GM10248 (cell line): ENCODE measurements around the gene GLI1.
"Not testable (repeated sequence)": the region's sequence is repeated elsewhere in the genome, so short reads cannot be mapped to it uniquely, and the experiment has no call there.

Experiments
- CTCF ChIA-PET: fragments of 300-600 bp; sonication (Branson Sonifier 250); formaldehyde crosslinking; extraction: SDS; loops from one replicate; lab custom pipeline; 2021; ENCODE audit warnings: antibody characterized with exemption; lab: Yijun Ruan, JAX
- POLR2A ChIA-PET: fragments of 350-650 bp; sonication (Branson Sonifier 250); formaldehyde crosslinking; extraction: SDS; loops from one replicate; lab custom pipeline; 2020; ENCODE audit warnings: antibody characterized with exemption; lab: Yijun Ruan, JAX
- DNase-seq: peaks from one replicate; pipeline ENCODE4 v3.0.0; 2012; ENCODE audit errors: extremely low spot score
- TF ChIP-seq, protein P1 (sequence below): IDR thresholded peaks from 2 replicates; pipeline ENCODE4 v1.5.1; 2012; ENCODE audit warnings: mild to moderate bottlenecking, low read depth; ENCODE audit errors: extremely low read depth, missing control alignments, control extremely low read depth

Gene GLI1

GRCh38 chr12:57511161-57511560 lies 51.6 kb downstream of the GLI1 start:
- no peak for DNase-seq
- ChIA-PET CTCF (interaction anchor here (2.3 kb wide), 1 partner anchor 13 kb away, joined by 7 read pairs; no protein-coding TSS in a partner anchor), POLR2A (interaction anchor here (0.6 to 2.2 kb wide), 2 partner anchors 9 to 133 kb away, joined by 5 to 7 read pairs; partner anchors contain the start of gene DDIT3)
- TF ChIP-seq, protein P1, sequence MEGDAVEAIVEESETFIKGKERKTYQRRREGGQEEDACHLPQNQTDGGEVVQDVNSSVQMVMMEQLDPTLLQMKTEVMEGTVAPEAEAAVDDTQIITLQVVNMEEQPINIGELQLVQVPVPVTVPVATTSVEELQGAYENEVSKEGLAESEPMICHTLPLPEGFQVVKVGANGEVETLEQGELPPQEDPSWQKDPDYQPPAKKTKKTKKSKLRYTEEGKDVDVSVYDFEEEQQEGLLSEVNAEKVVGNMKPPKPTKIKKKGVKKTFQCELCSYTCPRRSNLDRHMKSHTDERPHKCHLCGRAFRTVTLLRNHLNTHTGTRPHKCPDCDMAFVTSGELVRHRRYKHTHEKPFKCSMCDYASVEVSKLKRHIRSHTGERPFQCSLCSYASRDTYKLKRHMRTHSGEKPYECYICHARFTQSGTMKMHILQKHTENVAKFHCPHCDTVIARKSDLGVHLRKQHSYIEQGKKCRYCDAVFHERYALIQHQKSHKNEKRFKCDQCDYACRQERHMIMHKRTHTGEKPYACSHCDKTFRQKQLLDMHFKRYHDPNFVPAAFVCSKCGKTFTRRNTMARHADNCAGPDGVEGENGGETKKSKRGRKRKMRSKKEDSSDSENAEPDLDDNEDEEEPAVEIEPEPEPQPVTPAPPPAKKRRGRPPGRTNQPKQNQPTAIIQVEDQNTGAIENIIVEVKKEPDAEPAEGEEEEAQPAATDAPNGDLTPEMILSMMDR, result no peak

DNA sequence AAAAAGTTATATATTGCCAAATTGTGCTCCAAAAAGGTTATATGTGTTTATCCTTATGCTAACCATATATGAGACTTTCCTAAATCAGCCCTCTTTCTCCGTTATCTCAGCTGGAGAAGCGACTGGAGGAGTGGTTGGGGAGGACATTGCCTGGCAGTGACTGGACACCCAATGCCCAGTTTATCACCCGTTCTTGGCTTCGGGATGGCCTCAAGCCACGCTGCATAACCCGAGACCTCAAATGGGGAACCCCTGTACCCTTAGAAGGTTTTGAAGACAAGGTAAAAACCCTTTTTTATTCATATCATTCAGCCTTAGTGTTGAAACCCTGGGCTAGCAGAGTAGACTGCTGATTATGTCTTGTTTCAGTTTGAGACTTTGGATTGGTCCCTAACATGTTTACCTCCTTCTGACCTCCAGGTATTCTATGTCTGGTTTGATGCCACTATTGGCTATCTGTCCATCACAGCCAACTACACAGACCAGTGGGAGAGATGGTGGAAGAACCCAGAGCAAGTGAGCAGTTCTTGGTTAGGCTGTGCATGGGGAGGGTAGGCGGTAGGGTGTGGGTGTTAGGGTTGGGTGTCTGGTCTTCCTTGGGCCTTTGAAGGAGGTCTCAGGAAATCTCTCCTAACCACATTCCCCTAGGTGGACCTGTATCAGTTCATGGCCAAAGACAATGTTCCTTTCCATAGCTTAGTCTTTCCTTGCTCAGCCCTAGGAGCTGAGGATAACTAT lies 52.2 kb downstream of the GLI1 start:
- ChIA-PET CTCF (interaction anchor here (1.5 to 2.3 kb wide), 2 partner anchors 14 to 59 kb away, joined by 3 to 7 read pairs; no protein-coding TSS in a partner anchor), POLR2A (interaction anchor here (0.6 to 2.2 kb wide), 2 partner anchors 9 to 132 kb away, joined by 5 to 7 read pairs; partner anchors contain the start of gene DDIT3)
- TF ChIP-seq, protein P1, result no peak

GRCh38 chr12:57512665-57513064 lies 53.1 kb downstream of the GLI1 start:
- TF ChIP-seq, protein P1, result no peak
- ChIA-PET CTCF (interaction anchor here (1.5 kb wide), 1 partner anchor 60 kb away, joined by 3 read pairs; no protein-coding TSS in a partner anchor), POLR2A (no interaction called here)
- DNase-seq, result no peak

More for the DNA sequence above, 52.2 kb downstream of the GLI1 start:
- no peak for DNase-seq

- TF ChIP-seq, protein P1, result no peak
- ChIA-PET CTCF (interaction anchor here (1.5 kb wide), 1 partner anchor 60 kb away, joined by 3 read pairs; no protein-coding TSS in a partner anchor), POLR2A (interaction anchor here (0.6 to 0.9 kb wide), 4 partner anchors 16 to 1177 kb away, joined by 3 to 5 read pairs (median 3); no protein-coding TSS in a partner anchor)
- DNase-seq, result no peak
Measured at GRCh38 chr12:57513266-57513665, 53.7 kb downstream of the GLI1 start.

DNA sequence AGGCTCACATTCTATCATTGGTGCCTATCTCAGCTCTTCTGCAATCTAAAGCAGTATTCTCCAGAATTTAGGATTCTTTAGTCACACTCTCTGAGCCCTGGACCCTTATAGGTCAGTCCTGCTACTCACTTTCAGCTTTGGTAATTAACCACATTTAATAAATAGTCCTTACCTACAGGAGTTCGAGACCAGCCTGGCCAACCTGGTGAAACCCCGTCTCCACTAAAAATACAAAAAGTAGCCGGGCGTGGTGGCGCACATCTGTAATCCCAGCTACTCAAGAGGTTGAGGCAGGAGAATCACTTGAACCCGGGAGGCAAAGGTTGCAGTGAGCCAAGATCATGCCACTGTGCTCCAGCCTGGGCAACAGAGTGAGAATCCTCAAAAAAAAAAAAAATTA lies 54.1 kb downstream of the GLI1 start:
- DNase-seq, result not testable (repeated sequence)
- CTCF ChIA-PET, result interaction anchor here (1.5 kb wide), 1 partner anchor 61 kb away, joined by 3 read pairs; no protein-coding TSS in a partner anchor
- POLR2A ChIA-PET, result interaction anchor here (0.6 to 0.9 kb wide), 4 partner anchors 17 to 1177 kb away, joined by 3 to 5 read pairs (median 3); no protein-coding TSS in a partner anchor

DNA sequence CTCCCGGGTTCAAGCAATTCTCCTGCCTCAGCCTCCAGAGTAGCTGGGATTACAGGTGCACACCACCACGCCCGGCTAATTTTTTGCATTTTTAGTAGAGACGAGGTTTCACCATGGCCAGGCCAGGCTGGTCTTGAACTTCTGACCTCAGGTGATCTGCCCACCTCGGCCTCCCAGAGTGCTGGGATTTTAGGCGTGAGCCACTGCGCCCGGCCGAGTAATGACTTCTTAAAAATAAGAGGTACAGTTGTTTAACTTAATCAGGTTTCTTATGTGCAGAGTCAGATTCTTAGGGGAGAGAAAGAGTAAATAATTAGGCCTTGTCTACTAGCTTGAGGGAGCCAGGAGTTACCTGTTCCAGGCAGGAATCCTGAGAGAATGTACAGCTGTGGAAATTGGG lies 54.7 kb downstream of the GLI1 start:
- DNase-seq, result not testable (repeated sequence)
- ChIA-PET POLR2A (interaction anchor here (0.7 kb wide), 1 partner anchor 25 kb away, joined by 3 read pairs; no protein-coding TSS in a partner anchor), CTCF (interaction anchor here (1.4 kb wide), 1 partner anchor 23 kb away, joined by 3 read pairs; no protein-coding TSS in a partner anchor)

GRCh38 chr12:57514720-57515407 lies 55.3 kb downstream of the GLI1 start:
- POLR2A ChIA-PET, result interaction anchor here (0.8 to 0.9 kb wide), 2 partner anchors 9 to 11 kb away, joined by 3 to 5 read pairs; no protein-coding TSS in a partner anchor
- DNase-seq, result no peak
- TF ChIP-seq, protein P1, result no peak
- CTCF ChIA-PET, result interaction anchor here (1.0 to 2.1 kb wide), 5 partner anchors 12 to 59 kb away, joined by 3 to 6 read pairs (median 4); partner anchors contain the start of gene INHBE
